ENCODE measurements around the gene GLIPR1.

GRCh38 chr12:75480469-75480949, at the start of gene GLIPR1:
- TF ChIP-seq, protein P1, sequence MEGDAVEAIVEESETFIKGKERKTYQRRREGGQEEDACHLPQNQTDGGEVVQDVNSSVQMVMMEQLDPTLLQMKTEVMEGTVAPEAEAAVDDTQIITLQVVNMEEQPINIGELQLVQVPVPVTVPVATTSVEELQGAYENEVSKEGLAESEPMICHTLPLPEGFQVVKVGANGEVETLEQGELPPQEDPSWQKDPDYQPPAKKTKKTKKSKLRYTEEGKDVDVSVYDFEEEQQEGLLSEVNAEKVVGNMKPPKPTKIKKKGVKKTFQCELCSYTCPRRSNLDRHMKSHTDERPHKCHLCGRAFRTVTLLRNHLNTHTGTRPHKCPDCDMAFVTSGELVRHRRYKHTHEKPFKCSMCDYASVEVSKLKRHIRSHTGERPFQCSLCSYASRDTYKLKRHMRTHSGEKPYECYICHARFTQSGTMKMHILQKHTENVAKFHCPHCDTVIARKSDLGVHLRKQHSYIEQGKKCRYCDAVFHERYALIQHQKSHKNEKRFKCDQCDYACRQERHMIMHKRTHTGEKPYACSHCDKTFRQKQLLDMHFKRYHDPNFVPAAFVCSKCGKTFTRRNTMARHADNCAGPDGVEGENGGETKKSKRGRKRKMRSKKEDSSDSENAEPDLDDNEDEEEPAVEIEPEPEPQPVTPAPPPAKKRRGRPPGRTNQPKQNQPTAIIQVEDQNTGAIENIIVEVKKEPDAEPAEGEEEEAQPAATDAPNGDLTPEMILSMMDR (IDR thresholded peaks at IDR 0.05; ENCODE audit: low read depth, low read length), result no peak
- TF ChIP-seq EZH2phosphoT487 (IDR thresholded peaks at IDR 0.05; ENCODE audit: low read depth), result no peak
